Endothelial cell of umbilical vein (primary cell): Measurements from ENCODE around the gene PEMT.

ENCODE experiments used
- CTCF ChIP-seq, 2 donors: IDR thresholded peaks; 1 replicate in 1 of 2; 2 replicates in 1 of 2; pipeline ENCODE4 v1.5.1; 2011; ENCODE audit warnings: low read length in 2 of 2, mild to moderate bottlenecking in 2 of 2, moderate library complexity in 2 of 2, control low read depth in 1 of 2, inconsistent platforms in 1 of 2, low read depth in 1 of 2; ENCODE audit not compliant: insufficient read depth in 1 of 2; ENCODE audit errors: extremely low read depth in 1 of 2
- EZH2 ChIP-seq: IDR thresholded peaks from 2 replicates; pipeline ENCODE4 v1.6.1; 2012; ENCODE audit warnings: borderline replicate concordance, low read depth, mild to moderate bottlenecking, moderate library complexity, low read length, inconsistent platforms; ENCODE audit not compliant: severe bottlenecking
- FOS ChIP-seq: IDR thresholded peaks from 2 replicates; pipeline ENCODE4 v1.6.1; 2011; ENCODE audit warnings: mild to moderate bottlenecking, low read length, moderate library complexity, borderline replicate concordance; ENCODE audit not compliant: insufficient read depth
- GATA2 ChIP-seq: IDR thresholded peaks from 2 replicates; pipeline ENCODE4 v1.7.0; 2011; ENCODE audit warnings: low read depth, mild to moderate bottlenecking, moderate library complexity, mixed read lengths, low read length; ENCODE audit not compliant: insufficient read length, insufficient read depth
- POLR2A ChIP-seq: IDR thresholded peaks from 2 replicates; pipeline ENCODE4 v1.6.1; 2012; ENCODE audit warnings: low read depth, mild to moderate bottlenecking, control low read depth, low read length
- POLR2AphosphoS5 ChIP-seq: IDR thresholded peaks from 2 replicates; pipeline ENCODE4 v1.6.1; 2012; ENCODE audit warnings: low read depth, mild to moderate bottlenecking, control low read depth, low read length, moderate library complexity; ENCODE audit not compliant: insufficient read depth
- TF ChIP-seq, protein P1 (sequence below): IDR thresholded peaks from 2 replicates; pipeline ENCODE4 v1.6.1; 2011; ENCODE audit not compliant: insufficient read depth, insufficient read length

GRCh38 chr17:17457680-17458079 lies 133.8 kb downstream of the PEMT start:
- TF ChIP-seq POLR2AphosphoS5: no peak
- TF ChIP-seq CTCF (IDR thresholded peaks at IDR 0.05; ENCODE audit: extremely low read depth in 1 of 2, insufficient read depth in 1 of 2, low read depth in 1 of 2, low read length in 2 of 2): no peak
- TF ChIP-seq FOS: no peak
- TF ChIP-seq POLR2A: no peak
- TF ChIP-seq EZH2: no peak
- no peak for TF ChIP-seq GATA2
- TF ChIP-seq, protein P1, sequence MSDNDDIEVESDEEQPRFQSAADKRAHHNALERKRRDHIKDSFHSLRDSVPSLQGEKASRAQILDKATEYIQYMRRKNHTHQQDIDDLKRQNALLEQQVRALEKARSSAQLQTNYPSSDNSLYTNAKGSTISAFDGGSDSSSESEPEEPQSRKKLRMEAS: no peak
